SJCRH30 (cell line): Measurements from ENCODE around the gene SNRK. TPM values are rescaled to one million over a fixed set of nuclear protein-coding genes. Genes with fewer than 3 reads are reported as not detected.
A peak's percentile ranks its signal among the peaks of the same experiment; 100 is the strongest.
"Not testable (repeated sequence)": the region's sequence is repeated elsewhere in the genome, so short reads cannot be mapped to it uniquely, and the experiment has no call there.

ENCODE experiments used
- DNase-seq, 2 experiments: peaks; one replicate each; pipeline ENCODE4 v3.0.0-alpha.2; 2015 to 2020
- H3K27ac ChIP-seq: fragments of 250-450 bp; sonication (Bioruptor Pico); 2 replicates; pipeline ENCODE4 v1.5.1; 2020; ENCODE audit warnings: mild to moderate bottlenecking, moderate library complexity
- H3K27me3 ChIP-seq: fragments of 250-450 bp; sonication (Bioruptor Pico); 2 replicates; pipeline ENCODE4 v1.5.1; 2020; ENCODE audit warnings: mild to moderate bottlenecking, moderate library complexity
- H3K36me3 ChIP-seq: fragments of 250-450 bp; sonication (Bioruptor Pico); 2 replicates; pipeline ENCODE4 v1.5.1; 2020; ENCODE audit warnings: mild to moderate bottlenecking, moderate library complexity
- H3K4me1 ChIP-seq: fragments of 250-450 bp; sonication (Bioruptor Pico); 2 replicates; pipeline ENCODE4 v1.5.1; 2020; ENCODE audit warnings: mild to moderate bottlenecking, moderate library complexity
- H3K4me3 ChIP-seq: fragments of 250-450 bp; sonication (Bioruptor Pico); 2 replicates; pipeline ENCODE4 v1.5.1; 2020; ENCODE audit warnings: mild to moderate bottlenecking, moderate library complexity
- H3K9me3 ChIP-seq: fragments of 250-450 bp; sonication (Bioruptor Pico); replicated peaks from 2 replicates; pipeline ENCODE4 v1.5.1; 2020; ENCODE audit warnings: mild to moderate bottlenecking, moderate library complexity
- total RNA-seq: library from RNA; depleted of rRNA; stranded (reverse); fragments of >200 nt; shearing (Covaris generic); gene quantifications from 2 replicates; pipeline ENCODE4 v1.2.3, GENCODE V29; 2014

SNRK gene
- total RNA-seq, 1 experiment from 2014 or later: 12.6 TPM

DNA sequence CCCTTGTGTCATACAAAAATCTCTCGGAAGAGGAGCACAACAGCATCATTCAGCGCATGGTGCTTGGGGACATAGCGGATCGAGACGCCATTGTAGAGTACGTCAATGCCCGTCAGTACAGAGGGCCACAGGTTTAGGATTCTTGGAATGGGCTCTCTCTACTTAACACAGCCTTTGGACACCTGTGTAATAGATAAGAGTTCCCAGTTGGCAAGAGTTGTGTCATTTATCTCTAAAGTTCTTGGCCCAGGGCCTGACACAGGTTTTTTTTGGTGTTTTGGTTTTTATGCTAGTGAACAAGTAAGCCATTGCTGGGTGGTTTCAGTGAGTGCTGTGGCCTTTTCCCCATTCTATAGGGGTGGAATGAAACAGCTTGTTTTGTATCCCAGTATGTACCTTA, 54.1 kb downstream of the SNRK start:
- Histone ChIP-seq H3K4me3 (no peak overlapping the region), H3K27me3 (no peaks in the 10 kb centered on the region), H3K4me1 (no peaks in the 10 kb centered on the region), H3K27ac (no peak overlapping the region), H3K36me3 (peaks cover 3% of the 10 kb centered on the region; the same call in 1 of the 2 replicates), H3K9me3 (no peaks in the 10 kb centered on the region; the same call in 1 of the 2 replicates)
- DNase-seq: no peak

DNA sequence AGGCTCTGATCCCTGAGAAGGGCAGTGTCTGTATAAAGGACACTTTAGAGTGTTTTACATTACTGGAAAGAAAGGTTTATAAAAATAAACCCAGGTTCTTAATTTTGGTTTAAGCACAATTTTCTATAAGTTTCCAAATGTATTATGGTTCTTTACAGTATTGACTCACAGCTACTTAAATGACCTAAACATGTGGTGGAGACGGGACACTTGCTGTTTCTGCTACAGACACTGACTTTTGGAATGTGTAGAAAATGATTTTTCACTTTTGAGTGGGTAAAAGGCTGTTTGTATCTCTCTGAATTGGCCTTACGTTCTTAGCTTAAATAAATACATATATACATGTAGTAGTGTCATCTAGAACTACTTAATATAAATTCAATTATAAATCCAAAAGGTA, 55.4 kb downstream of the SNRK start:
- H3K27ac ChIP-seq: no peak overlapping the region
- H3K4me1 ChIP-seq: no peaks in the 10 kb centered on the region
- H3K27me3 ChIP-seq: no peaks in the 10 kb centered on the region
- peaks cover 3% of the 10 kb centered on the region; the same call in 1 of the 2 replicates for H3K36me3 ChIP-seq
- H3K9me3 ChIP-seq: no peaks in the 10 kb centered on the region; the same call in 1 of the 2 replicates
- H3K4me3 ChIP-seq: no peak overlapping the region
- no peak for DNase-seq

GRCh38 chr3:43343185-43343584, 56.8 kb downstream of the SNRK start:
- Histone ChIP-seq H3K9me3 (no peaks in the 10 kb centered on the region; the same call in 1 of the 2 replicates), H3K4me3 (no peak overlapping the region), H3K27ac (no peak overlapping the region), H3K4me1 (no peaks in the 10 kb centered on the region), H3K27me3 (no peaks in the 10 kb centered on the region), H3K36me3 (peaks cover 3% of the 10 kb centered on the region; the same call in 1 of the 2 replicates)
- no peak for DNase-seq

- H3K4me3 ChIP-seq: no peak overlapping the region
- H3K4me1 ChIP-seq: no peaks in the 10 kb centered on the region
- peaks cover 3% of the 10 kb centered on the region; the same call in 1 of the 2 replicates for H3K36me3 ChIP-seq
- no peaks in the 10 kb centered on the region for H3K9me3 ChIP-seq
- DNase-seq: no peak
- no peaks in the 10 kb centered on the region for H3K27me3 ChIP-seq
- no peak overlapping the region for H3K27ac ChIP-seq
These were observed 57.5 kb downstream of the SNRK start for GRCh38 chr3:43343815-43344214.

DNA sequence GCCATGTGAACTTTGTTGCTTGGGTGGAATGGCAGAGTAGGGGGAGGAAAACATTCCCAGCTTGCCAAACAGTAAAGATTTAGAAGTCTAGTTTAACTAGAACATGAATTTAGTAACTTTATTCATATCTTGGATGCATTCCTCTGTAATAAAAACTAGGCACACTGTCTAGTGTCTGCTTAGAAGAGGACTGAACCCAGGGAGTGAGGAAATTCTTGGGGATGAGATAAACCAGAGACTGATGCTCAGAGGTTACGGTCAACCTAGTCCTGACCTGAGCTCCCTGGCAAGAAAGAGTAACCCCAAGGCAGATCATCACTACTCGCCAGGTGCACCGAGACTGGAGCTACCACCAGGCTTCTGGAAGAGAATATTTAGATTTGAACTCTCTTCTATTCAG, 58.2 kb downstream of the SNRK start:
- no peak overlapping the region for H3K4me3 ChIP-seq
- H3K4me1 ChIP-seq: no peaks in the 10 kb centered on the region
- no peak overlapping the region for H3K27ac ChIP-seq
- peaks cover 3% of the 10 kb centered on the region; the same call in 1 of the 2 replicates for H3K36me3 ChIP-seq
- no peak for DNase-seq
- no peaks in the 10 kb centered on the region for H3K27me3 ChIP-seq
- no peaks in the 10 kb centered on the region for H3K9me3 ChIP-seq

- no peaks in the 10 kb centered on the region for H3K9me3 ChIP-seq
- peaks cover 3% of the 10 kb centered on the region; the same call in 1 of the 2 replicates for H3K36me3 ChIP-seq
- no peaks in the 10 kb centered on the region for H3K27me3 ChIP-seq
- no peaks in the 10 kb centered on the region for H3K4me1 ChIP-seq
- no peak overlapping the region for H3K27ac ChIP-seq
- H3K4me3 ChIP-seq: no peak overlapping the region
- DNase-seq: no peak
These were observed 58.9 kb downstream of the SNRK start for GRCh38 chr3:43345246-43345645.

DNA sequence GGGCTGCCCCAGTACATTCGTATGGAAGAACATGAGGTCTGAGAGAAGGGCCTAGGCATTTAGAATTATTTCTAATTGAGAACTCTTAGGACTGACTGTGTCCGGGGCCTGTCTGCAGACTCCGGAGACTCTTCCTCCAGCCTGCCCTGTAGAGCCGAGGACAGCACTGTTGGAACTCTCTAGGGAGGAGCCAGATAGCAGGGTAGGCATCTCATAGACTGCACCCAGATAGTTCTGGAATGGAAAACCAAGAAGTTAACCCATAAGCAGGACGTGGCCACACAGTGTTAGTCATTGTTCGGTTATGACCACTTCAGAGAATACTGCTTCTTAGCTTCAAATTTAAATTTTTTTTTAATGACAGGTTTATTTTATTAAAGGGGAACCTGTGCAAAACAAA, 59.5 kb downstream of the SNRK start:
- no peak overlapping the region for H3K27ac ChIP-seq
- no peaks in the 10 kb centered on the region for H3K4me1 ChIP-seq
- H3K36me3 ChIP-seq: no peaks in the 10 kb centered on the region; the same call in 1 of the 2 replicates
- H3K4me3 ChIP-seq: no peak overlapping the region
- no peaks in the 10 kb centered on the region for H3K9me3 ChIP-seq
- no peaks in the 10 kb centered on the region for H3K27me3 ChIP-seq
- no peak for DNase-seq

- no peak for DNase-seq
- Histone ChIP-seq H3K27me3 (no peaks in the 10 kb centered on the region), H3K4me1 (no peaks in the 10 kb centered on the region), H3K4me3 (no peak overlapping the region), H3K36me3 (no peaks in the 10 kb centered on the region), H3K9me3 (no peaks in the 10 kb centered on the region), H3K27ac (no peak overlapping the region)
These were observed 60.8 kb downstream of the SNRK start for GRCh38 chr3:43346978-43347749.

DNA sequence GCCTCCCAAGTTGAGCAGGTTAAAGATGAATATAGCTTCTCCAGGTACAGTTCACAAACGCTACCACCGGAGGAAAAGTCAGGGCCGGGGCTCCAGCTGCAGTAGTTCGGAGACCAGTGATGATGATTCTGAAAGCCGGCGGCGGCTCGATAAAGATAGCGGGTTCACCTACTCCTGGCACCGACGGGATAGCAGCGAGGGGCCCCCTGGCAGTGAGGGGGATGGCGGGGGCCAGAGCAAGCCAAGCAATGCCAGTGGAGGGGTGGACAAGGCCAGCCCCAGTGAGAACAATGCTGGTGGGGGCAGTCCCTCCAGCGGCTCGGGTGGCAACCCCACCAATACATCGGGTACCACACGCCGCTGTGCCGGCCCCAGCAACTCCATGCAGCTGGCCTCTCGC, 61.4 kb downstream of the SNRK start:
- DNase-seq: no peak
- Histone ChIP-seq H3K36me3 (no peaks in the 10 kb centered on the region), H3K27ac (no peak overlapping the region)

DNA sequence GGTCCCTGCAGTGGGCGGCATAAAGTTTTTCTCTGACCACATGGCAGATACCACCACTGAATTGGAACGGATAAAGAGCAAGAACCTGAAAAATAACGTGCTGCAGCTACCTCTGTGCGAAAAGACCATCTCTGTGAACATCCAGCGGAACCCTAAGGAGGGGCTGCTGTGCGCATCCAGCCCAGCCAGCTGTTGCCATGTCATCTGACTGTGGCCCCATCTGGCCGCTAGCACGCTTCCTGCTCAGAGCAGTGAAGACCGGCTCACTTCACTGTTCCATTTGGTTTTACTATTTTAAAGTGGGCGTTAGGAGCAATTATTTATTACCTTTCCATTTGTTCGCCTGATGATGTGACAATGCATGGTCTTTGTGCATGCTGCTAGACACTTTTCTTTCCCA, 62.0 kb downstream of the SNRK start:
- Histone ChIP-seq H3K27me3 (no peaks in the 10 kb centered on the region), H3K36me3 (no peaks in the 10 kb centered on the region), H3K27ac (no peak overlapping the region), H3K4me1 (no peaks in the 10 kb centered on the region), H3K4me3 (no peak overlapping the region), H3K9me3 (no peaks in the 10 kb centered on the region)
- no peak for DNase-seq

More for the DNA sequence above, 61.4 kb downstream of the SNRK start:
- Histone ChIP-seq H3K9me3 (no peaks in the 10 kb centered on the region), H3K27me3 (no peaks in the 10 kb centered on the region), H3K4me1 (no peaks in the 10 kb centered on the region), H3K4me3 (no peak overlapping the region)

DNA sequence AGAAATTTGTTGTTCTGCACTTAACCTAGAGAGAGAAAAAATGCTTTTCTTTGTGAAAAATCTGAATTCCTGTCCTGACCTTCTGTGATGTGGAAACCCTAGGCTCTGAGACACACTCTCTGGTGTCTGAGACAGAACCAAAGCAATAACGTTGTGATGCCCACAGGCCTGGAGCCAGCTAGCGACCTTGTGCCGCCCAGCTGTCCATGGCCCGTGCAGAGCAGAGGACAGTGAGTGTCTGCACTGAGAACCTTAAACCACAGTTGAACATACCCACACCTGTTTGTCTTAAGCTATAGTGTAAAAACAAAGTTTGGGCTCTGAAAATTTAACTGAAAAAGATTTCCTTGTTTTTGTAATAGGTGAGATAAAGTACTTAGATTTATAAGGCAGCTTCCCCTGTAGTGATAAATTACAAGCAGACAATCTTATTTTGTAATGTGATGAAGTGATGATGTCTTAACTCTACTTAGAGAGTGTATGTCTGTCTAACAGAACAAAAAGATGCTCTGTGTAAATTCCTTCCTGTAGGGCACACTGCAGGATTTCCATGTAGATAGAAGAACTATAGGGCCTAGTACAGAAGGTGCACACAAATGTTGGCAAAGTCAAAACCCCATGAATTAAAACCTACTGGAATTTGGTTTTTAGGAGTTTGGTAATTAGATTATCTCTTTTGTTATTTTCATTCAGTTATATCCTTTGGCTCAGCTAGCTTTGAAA, 62.7 kb downstream of the SNRK start:
- H3K9me3 ChIP-seq: no peaks in the 10 kb centered on the region
- H3K36me3 ChIP-seq: no peaks in the 10 kb centered on the region
- no peaks in the 10 kb centered on the region for H3K4me1 ChIP-seq
- H3K4me3 ChIP-seq: no peak overlapping the region
- no peak overlapping the region for H3K27ac ChIP-seq
- no peak for DNase-seq
- H3K27me3 ChIP-seq: no peaks in the 10 kb centered on the region

DNA sequence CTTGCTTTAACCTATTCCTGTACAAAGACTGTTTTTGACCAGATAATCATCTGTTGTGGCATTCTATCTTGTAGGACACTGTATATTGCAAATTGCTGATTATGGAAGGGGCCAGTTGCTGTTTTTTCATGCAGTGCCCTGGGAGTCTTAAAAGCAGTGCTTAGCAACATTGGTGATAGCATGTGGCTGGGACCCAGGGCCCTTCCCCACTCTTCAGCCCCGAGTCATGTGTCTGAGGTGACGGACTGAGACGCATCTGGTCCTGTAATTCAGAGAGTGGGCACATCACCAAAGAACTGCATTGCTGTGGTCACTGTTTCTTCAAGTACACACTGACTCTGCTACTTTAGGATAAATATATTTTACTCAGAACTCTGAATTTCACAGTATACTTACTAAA, 63.4 kb downstream of the SNRK start:
- H3K9me3 ChIP-seq: no peaks in the 10 kb centered on the region
- DNase-seq: peak; percentile 5 to 11
- H3K36me3 ChIP-seq: no peaks in the 10 kb centered on the region
- no peaks in the 10 kb centered on the region for H3K4me1 ChIP-seq
- H3K27me3 ChIP-seq: no peaks in the 10 kb centered on the region
- H3K4me3 ChIP-seq: no peak overlapping the region
- H3K27ac ChIP-seq: no peak overlapping the region

DNA sequence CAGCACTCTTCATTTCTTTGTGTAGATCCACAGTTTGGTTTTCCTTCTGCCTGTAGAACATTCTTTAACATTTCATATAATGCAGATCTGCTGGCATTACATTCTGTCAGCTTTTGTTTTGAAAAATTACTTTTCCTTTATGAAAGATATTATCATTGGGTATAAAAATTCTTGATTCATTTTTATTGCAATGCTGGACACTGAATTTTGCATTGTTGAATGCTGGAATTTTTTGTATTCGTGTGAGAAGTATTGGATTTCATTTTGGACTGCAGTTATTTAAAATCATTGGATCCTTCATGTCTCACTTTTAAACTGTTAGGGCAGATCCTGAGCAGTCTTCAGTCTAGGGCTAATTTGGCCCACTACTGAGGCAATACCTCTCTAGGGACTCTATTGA, 67.1 kb downstream of the SNRK start:
- Histone ChIP-seq H3K27ac (no peak overlapping the region), H3K4me1 (no peaks in the 10 kb centered on the region), H3K4me3 (no peak overlapping the region), H3K36me3 (no peaks in the 10 kb centered on the region), H3K27me3 (no peaks in the 10 kb centered on the region), H3K9me3 (no peaks in the 10 kb centered on the region)
- DNase-seq: no peak

DNA sequence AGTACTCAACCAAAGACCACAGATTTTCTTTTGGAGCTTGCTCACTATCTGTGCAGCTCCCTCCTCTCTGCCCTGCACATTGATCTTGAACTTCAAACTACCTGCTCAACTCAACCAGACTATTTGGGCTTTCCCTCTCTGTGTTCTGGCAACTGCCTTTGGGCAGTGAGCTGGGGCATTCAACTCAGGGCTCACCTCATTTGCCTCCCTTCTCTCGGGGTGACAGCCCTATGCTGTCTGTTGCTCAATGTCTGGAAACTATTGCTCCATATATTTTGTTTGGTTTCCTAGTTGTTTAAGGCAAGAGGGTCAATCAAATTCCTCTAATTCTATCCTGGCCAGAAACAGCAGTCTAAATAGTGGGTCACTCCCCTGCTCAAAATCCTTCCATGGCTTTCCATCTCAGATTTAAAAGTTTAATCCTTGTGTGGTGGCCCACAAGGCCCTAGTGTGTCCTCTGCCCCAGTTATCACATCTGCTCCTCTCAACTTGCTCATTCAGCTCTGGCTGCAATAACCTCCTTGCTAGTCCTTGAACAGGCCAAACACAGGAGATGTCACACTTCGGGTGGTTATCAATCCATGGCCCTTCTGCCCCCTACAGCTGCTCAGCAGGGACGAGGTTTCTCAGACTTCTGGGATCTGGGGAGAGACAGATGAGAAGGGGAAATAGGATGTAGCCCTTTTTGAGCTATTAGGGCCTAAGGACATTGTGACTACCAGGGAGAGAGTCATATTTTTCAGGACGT, 67.8 kb downstream of the SNRK start:
- Histone ChIP-seq H3K9me3 (no peaks in the 10 kb centered on the region), H3K27me3 (no peaks in the 10 kb centered on the region), H3K36me3 (no peaks in the 10 kb centered on the region), H3K4me3 (no peak overlapping the region), H3K27ac (no peak overlapping the region), H3K4me1 (no peaks in the 10 kb centered on the region)
- DNase-seq: no peak

DNA sequence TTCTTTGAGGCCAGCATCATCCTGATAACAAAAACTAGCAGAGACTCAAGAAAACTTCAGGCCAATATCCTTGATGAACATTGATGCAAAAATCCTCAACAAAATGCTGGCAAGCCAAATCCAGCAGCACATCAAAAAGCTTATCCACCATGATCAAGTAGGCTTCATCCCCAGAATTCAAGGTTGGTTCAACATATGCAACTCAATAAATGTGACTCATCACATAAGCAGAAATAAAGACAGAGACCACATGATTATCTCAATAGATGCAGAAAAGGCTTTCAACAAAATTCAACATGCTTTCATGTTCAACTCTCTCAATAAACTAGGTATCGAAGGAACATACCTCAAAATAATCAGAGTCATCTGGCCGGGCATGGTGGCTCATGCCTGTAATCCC, 69.7 kb downstream of the SNRK start:
- not testable (repeated sequence) for DNase-seq, H3K4me3 ChIP-seq, H3K27ac ChIP-seq, H3K36me3 ChIP-seq, H3K9me3 ChIP-seq, H3K27me3 ChIP-seq, H3K4me1 ChIP-seq
